Ishikawa (cell line): ENCODE measurements around the gene TMEM175.

ENCODE experiments used
- CEBPB ChIP-seq: IDR thresholded peaks from 2 replicates; pipeline ENCODE4 v1.6.1; 2012
- EGR1 ChIP-seq: IDR thresholded peaks from 2 replicates; pipeline ENCODE4 v1.6.1; 2012
- EP300 ChIP-seq: IDR thresholded peaks from 2 replicates; pipeline ENCODE4 v1.6.1; 2012; ENCODE audit warnings: borderline replicate concordance
- FOXM1 ChIP-seq: IDR thresholded peaks from 2 replicates; pipeline ENCODE4 v1.6.1; 2012; ENCODE audit warnings: low read depth, borderline replicate concordance
- RAD21 ChIP-seq: IDR thresholded peaks from 2 replicates; pipeline ENCODE4 v1.6.1; 2012; ENCODE audit warnings: low read depth
- TAF1 ChIP-seq: IDR thresholded peaks from 2 replicates; pipeline ENCODE4 v1.6.1; 2012; ENCODE audit warnings: low read depth, mild to moderate bottlenecking
- TCF12 ChIP-seq: IDR thresholded peaks from 2 replicates; pipeline ENCODE4 v1.6.1; 2012; ENCODE audit warnings: low read depth
- USF1 ChIP-seq: IDR thresholded peaks from 2 replicates; pipeline ENCODE4 v1.6.1; 2012
- YY1 ChIP-seq: IDR thresholded peaks from 2 replicates; pipeline ENCODE4 v1.6.1; 2012; ENCODE audit warnings: low read depth
- ZBTB7A ChIP-seq: IDR thresholded peaks from 2 replicates; pipeline ENCODE4 v1.6.1; 2012; ENCODE audit warnings: low read depth
- TF ChIP-seq, protein P1 (sequence below): IDR thresholded peaks from 2 replicates; pipeline ENCODE4 v1.6.1; 2012
- TF ChIP-seq, protein P2 (sequence below): IDR thresholded peaks from 2 replicates; pipeline ENCODE4 v1.6.1; 2012; ENCODE audit warnings: low read depth, mild to moderate bottlenecking

- TF ChIP-seq, protein P1, sequence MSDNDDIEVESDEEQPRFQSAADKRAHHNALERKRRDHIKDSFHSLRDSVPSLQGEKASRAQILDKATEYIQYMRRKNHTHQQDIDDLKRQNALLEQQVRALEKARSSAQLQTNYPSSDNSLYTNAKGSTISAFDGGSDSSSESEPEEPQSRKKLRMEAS = no peak
- TF ChIP-seq TAF1 (no peak), EGR1 (no peak), EP300 (no peak), RAD21 (no peak), YY1 (no peak), ZBTB7A (no peak), USF1 (no peak), FOXM1 (no peak), TCF12 (no peak), CEBPB (no peak)
- TF ChIP-seq, protein P2, sequence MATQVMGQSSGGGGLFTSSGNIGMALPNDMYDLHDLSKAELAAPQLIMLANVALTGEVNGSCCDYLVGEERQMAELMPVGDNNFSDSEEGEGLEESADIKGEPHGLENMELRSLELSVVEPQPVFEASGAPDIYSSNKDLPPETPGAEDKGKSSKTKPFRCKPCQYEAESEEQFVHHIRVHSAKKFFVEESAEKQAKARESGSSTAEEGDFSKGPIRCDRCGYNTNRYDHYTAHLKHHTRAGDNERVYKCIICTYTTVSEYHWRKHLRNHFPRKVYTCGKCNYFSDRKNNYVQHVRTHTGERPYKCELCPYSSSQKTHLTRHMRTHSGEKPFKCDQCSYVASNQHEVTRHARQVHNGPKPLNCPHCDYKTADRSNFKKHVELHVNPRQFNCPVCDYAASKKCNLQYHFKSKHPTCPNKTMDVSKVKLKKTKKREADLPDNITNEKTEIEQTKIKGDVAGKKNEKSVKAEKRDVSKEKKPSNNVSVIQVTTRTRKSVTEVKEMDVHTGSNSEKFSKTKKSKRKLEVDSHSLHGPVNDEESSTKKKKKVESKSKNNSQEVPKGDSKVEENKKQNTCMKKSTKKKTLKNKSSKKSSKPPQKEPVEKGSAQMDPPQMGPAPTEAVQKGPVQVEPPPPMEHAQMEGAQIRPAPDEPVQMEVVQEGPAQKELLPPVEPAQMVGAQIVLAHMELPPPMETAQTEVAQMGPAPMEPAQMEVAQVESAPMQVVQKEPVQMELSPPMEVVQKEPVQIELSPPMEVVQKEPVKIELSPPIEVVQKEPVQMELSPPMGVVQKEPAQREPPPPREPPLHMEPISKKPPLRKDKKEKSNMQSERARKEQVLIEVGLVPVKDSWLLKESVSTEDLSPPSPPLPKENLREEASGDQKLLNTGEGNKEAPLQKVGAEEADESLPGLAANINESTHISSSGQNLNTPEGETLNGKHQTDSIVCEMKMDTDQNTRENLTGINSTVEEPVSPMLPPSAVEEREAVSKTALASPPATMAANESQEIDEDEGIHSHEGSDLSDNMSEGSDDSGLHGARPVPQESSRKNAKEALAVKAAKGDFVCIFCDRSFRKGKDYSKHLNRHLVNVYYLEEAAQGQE = no peak
Observed at GRCh38 chr4:895596-895995, 36.7 kb upstream of the TMEM175 start.
